GM12878 (cell line): ENCODE data around the gene MYOM3. TPM values are rescaled to one million over a fixed set of nuclear protein-coding genes. Genes with fewer than 3 reads are reported as not detected.
"Not testable (repeated sequence)": the region's sequence is repeated elsewhere in the genome, so short reads cannot be mapped to it uniquely, and the experiment has no call there.

Experiments
- ATAC-seq: fragments of 200-7000 bp; cut with Tn5 transposase; 3 replicates; pipeline ENCODE4 v1.9.1; 2020; ENCODE audit warnings: mild to moderate bottlenecking, moderate library complexity
- BruUV-seq: library from RNA; stranded (reverse); fragments of 400-500 nt; replicated peaks from 2 replicates; lab custom pipeline; 2021; lab: Mats Ljungman, UMichigan
- CTCF ChIA-PET: fragments of 300-600 bp; sonication (Branson Sonifier 250); formaldehyde crosslinking; extraction: SDS; loops from one replicate; lab custom pipeline; 2021; ENCODE audit warnings: inconsistent platforms; lab: Yijun Ruan, JAX
- POLR2A ChIA-PET: fragments of 350-600 bp; formaldehyde crosslinking; extraction: SDS; loops from one replicate; lab custom pipeline; 2021; ENCODE audit warnings: inconsistent platforms; lab: Charles Lee
- RAD21 ChIA-PET: fragments of 300-600 bp; sonication (Branson Sonifier 250); formaldehyde crosslinking; loops from one replicate; lab custom pipeline; 2023; ENCODE audit warnings: antibody characterized with exemption; ENCODE audit not compliant: unreplicated experiment; lab: Charles Lee
- SMC1A ChIA-PET: fragments of 300-600 bp; sonication (Branson Sonifier 250); formaldehyde crosslinking; loops from one replicate; lab custom pipeline; 2023; ENCODE audit not compliant: unreplicated experiment, uncharacterized antibody; lab: Charles Lee
- DNase-seq: peaks from one replicate; pipeline ENCODE4 v3.0.0-alpha.2; 2011; ENCODE audit warnings: low read depth, low spot score
- FAIRE-seq: peaks from 3 replicates; lab custom pipeline; 2011; peaks lifted over from hg19 to GRCh38; lab: Jason Lieb, UNC
- H2AFZ ChIP-seq: 2 replicates; pipeline ENCODE4 v1.6.0; 2011; ENCODE audit warnings: low read depth, low read length, control low read depth; ENCODE audit not compliant: control insufficient read depth
- H3K27ac ChIP-seq: 2 replicates; pipeline ENCODE4 v1.5.1; 2011; ENCODE audit warnings: control low read depth; ENCODE audit not compliant: control insufficient read depth, insufficient read depth
- H3K27me3 ChIP-seq, 2 experiments: replicated peaks in 1 of 2; 2 replicates each; pipeline versions ENCODE4 v1.6.0 to v1.6.1; 2011; ENCODE audit warnings: low read length in 1 of 2; ENCODE audit not compliant: control insufficient read depth in 2 of 2, insufficient read depth in 2 of 2
- H3K36me3 ChIP-seq, 2 experiments: 2 replicates each; pipeline ENCODE4 v1.5.1; 2011; ENCODE audit warnings: low read length in 1 of 2; ENCODE audit not compliant: control insufficient read depth in 2 of 2, insufficient read depth in 2 of 2
- H3K4me1 ChIP-seq: 2 replicates; pipeline ENCODE4 v1.6.1; 2011; ENCODE audit warnings: mild to moderate bottlenecking, low read length, moderate library complexity, mixed read lengths; ENCODE audit not compliant: control insufficient read depth, insufficient read depth
- H3K4me2 ChIP-seq: 2 replicates; pipeline ENCODE4 v1.6.0; 2011; ENCODE audit warnings: control low read depth; ENCODE audit not compliant: control insufficient read depth, insufficient read depth
- H3K4me3 ChIP-seq: fragments of 200-600 bp; sonication (generic); 2 replicates; pipeline ENCODE4 v1.5.1; 2016
- H3K79me2 ChIP-seq: 2 replicates; pipeline ENCODE4 v1.6.0; 2011; ENCODE audit warnings: low read length; ENCODE audit not compliant: control insufficient read depth, insufficient read depth
- H3K9ac ChIP-seq: 2 replicates; pipeline ENCODE4 v1.8.0; 2011; ENCODE audit warnings: low read length, control low read depth, mixed read lengths; ENCODE audit not compliant: control insufficient read depth, insufficient read depth
- H3K9me3 ChIP-seq: replicated peaks from 3 replicates; pipeline ENCODE4 v1.5.1; 2011; ENCODE audit warnings: mild to moderate bottlenecking, low read length; ENCODE audit not compliant: control insufficient read depth, insufficient read depth
- H4K20me1 ChIP-seq: 2 replicates; pipeline ENCODE4 v1.6.0; 2011; ENCODE audit not compliant: control insufficient read depth, insufficient read depth
- RUNX3 ChIP-seq: IDR thresholded peaks from 2 replicates; pipeline ENCODE4 v1.6.1; 2012; ENCODE audit warnings: low read length, inconsistent platforms
- SPI1 ChIP-seq: IDR thresholded peaks from 2 replicates; pipeline ENCODE4 v1.6.1; 2011; ENCODE audit warnings: low read depth, mild to moderate bottlenecking, low read length, moderate library complexity, borderline replicate concordance; ENCODE audit not compliant: insufficient read depth
- WGBS: methylation state at CpG from one replicate; pipeline ENCODE4 v1.1.6; 2016; ENCODE audit warnings: low lambda C conversion rate; ENCODE audit not compliant: insufficient replicate concordance, insufficient coverage; ENCODE audit errors: missing lambda C conversion rate; 5-methylcytosine and 5-hydroxymethylcytosine counted together
- in situ Hi-C: fragments of 300-500 bp; cut with MboI; formaldehyde crosslinking; loops from 9 replicates; pipeline ENCODE4 v1.14.3; 2018; ENCODE audit warnings: mixed read lengths
- intact Hi-C: fragments of 100-400 bp; cut with micrococcal nuclease; formaldehyde crosslinking; loops from one replicate; pipeline ENCODE4 v1.14.2; 2022; ENCODE audit not compliant: unreplicated experiment
- polyA plus RNA-seq, 11 experiments: library from polyadenylated mRNA; depleted of rRNA in 4 of 11; unstranded in 6 of 11; stranded (reverse) in 5 of 11; fragments of >200 nt; fragmentation: Nextera tagmentation in 4 of 11; fragmentation: Illumina TruSeq in 1 of 11; extraction: Ambion mirVana in 4 of 11; extraction: Trizol in 1 of 11; gene quantifications; 1 replicate in 1 of 11; 2 replicates in 10 of 11; pipeline versions ENCODE4 v1.2.1 to v1.2.3, GENCODE V29; 2011 to 2016; ENCODE audit warnings: inconsistent platforms in 2 of 11, missing spikeins in 2 of 11, low read depth in 1 of 11
- total RNA-seq, 4 experiments: library from RNA; depleted of rRNA in 3 of 4; stranded (reverse); fragments of >200 nt in 3 of 4; fragmentation: Illumina TruSeq in 1 of 4; extraction: Trizol in 1 of 4; gene quantifications; 2 replicates each; pipeline versions ENCODE4 v1.2.1 to v1.2.3, GENCODE V29; 2013 to 2021

MYOM3 gene
- total and polyA plus RNA-seq, 10 of the 15 experiments (the other 5 are each of a cell fraction or from before 2014, with no cell fraction given): 0.06 TPM; not detected in 9

GRCh38 chr1:24032981-24033380 is 79.0 kb downstream of the MYOM3 start:
- ATAC-seq (peak; percentile 74), DNase-seq (no peak), FAIRE-seq (no peak)
- TF ChIP-seq SPI1: no peak
- 0 out of 2 replicates have a peak, but pooled peaks have one; percentile 15 for TF ChIP-seq RUNX3
- no peaks in the 10 kb centered on the region for H3K36me3 ChIP-seq
- 16% methylated on average over 5 of the region's 5 CpGs for WGBS
- ChIA-PET RAD21 (no interaction called here), SMC1A (no interaction called here), POLR2A (no interaction called here), CTCF (no interaction called here)
- H3K27me3 ChIP-seq: no peaks in the 10 kb centered on the region
- no peaks in the 10 kb centered on the region for H3K79me2 ChIP-seq
- H3K27ac ChIP-seq: no peak overlapping the region
- H3K4me3 ChIP-seq: no peak overlapping the region
- in situ Hi-C loops (no loop called here), intact Hi-C loops (no loop called here)
- no peak overlapping the region for H2AFZ ChIP-seq
- no peaks in the 10 kb centered on the region for H4K20me1 ChIP-seq
- H3K4me1 ChIP-seq: no peaks in the 10 kb centered on the region
- peak overlapping the region; percentile 30; the same call in 1 of the 2 replicates for H3K4me2 ChIP-seq
- no TSS peak for BruUV-seq
- no peak overlapping the region for H3K9ac ChIP-seq
- no peaks in the 10 kb centered on the region for H3K9me3 ChIP-seq

- H2AFZ ChIP-seq, BruUV-seq, H3K9ac ChIP-seq, H3K79me2 ChIP-seq, H4K20me1 ChIP-seq, H3K4me3 ChIP-seq, FAIRE-seq, H3K9me3 ChIP-seq, in situ Hi-C loops, ATAC-seq, H3K27ac ChIP-seq, H3K36me3 ChIP-seq, DNase-seq, H3K4me2 ChIP-seq, H3K4me1 ChIP-seq, H3K27me3 ChIP-seq, intact Hi-C loops: not testable (repeated sequence)
- WGBS: 54% methylated on average over 6 of the region's 7 CpGs
- CTCF ChIA-PET: interaction anchor here (0.8 to 1.7 kb wide), 3 partner anchors 72 to 260 kb away, joined by 3 to 4 read pairs (median 3); no protein-coding TSS in a partner anchor
- POLR2A ChIA-PET: interaction anchor here (0.6 to 0.7 kb wide), 3 partner anchors 21 to 612 kb away, joined by 3 to 5 read pairs (median 4); no protein-coding TSS in a partner anchor
- RAD21 ChIA-PET: interaction anchor here (0.6 to 1.2 kb wide), 3 partner anchors 9 to 220 kb away, joined by 3 read pairs; partner anchors contain the start of gene PNRC2
- SMC1A ChIA-PET: interaction anchor here (1.2 to 7.8 kb wide), 2 partner anchors 27 to 73 kb away, joined by 4 to 77 read pairs; partner anchors contain the start of gene PNRC2
These were observed 80.9 kb downstream of the MYOM3 start for GRCh38 chr1:24030976-24031516.
